Mammary epithelial cell (primary cell): ENCODE data around the gene GSX2.

Experiments
- CTCF ChIP-seq, 2 donors: IDR thresholded peaks in 1 of 2; conservative IDR thresholded peaks in 1 of 2; 2 replicates each; pipeline ENCODE4 v1.5.1; 2011 to 2012; ENCODE audit warnings: inconsistent platforms in 2 of 2, low read length in 2 of 2, mild to moderate bottlenecking in 2 of 2, control low read depth in 1 of 2, low read depth in 1 of 2; ENCODE audit not compliant: insufficient read depth in 1 of 2; ENCODE audit errors: extremely low read depth in 1 of 2
- EZH2 ChIP-seq: IDR thresholded peaks from 2 replicates; pipeline ENCODE4 v1.6.1; 2012; ENCODE audit warnings: low read length, inconsistent platforms, borderline replicate concordance

- TF ChIP-seq EZH2 = no peak
- no peak for TF ChIP-seq CTCF (conservative IDR thresholded peaks at IDR 0.05 in 1 of 2, IDR thresholded peaks at IDR 0.05 in 1 of 2; ENCODE audit: extremely low read depth in 1 of 2, insufficient read depth in 1 of 2, low read depth in 1 of 2, low read length in 2 of 2)
Measured at GRCh38 chr4:54101190-54102041, 1.5 kb downstream of the GSX2 start.
